HAP-1 (cell line): ENCODE measurements around the gene P4HA3.
"Not testable (repeated sequence)": the region's sequence is repeated elsewhere in the genome, so short reads cannot be mapped to it uniquely, and the experiment has no call there.

Source experiments
- DNase-seq, 2 experiments: peaks; one replicate each; pipeline ENCODE4 v3.0.0-alpha.2; 2016 to 2020; ENCODE audit warnings: low spot score in 2 of 2
- H3K27me3 ChIP-seq: fragments of 250-450 bp; sonication (Bioruptor Pico); 2 replicates; pipeline ENCODE4 v1.5.1; 2020; ENCODE audit warnings: low read depth, mild to moderate bottlenecking, moderate library complexity
- H3K36me3 ChIP-seq: fragments of 250-450 bp; sonication (Bioruptor Pico); replicated peaks from 2 replicates; pipeline ENCODE4 v1.5.1; 2020; ENCODE audit warnings: mild to moderate bottlenecking
- H3K4me1 ChIP-seq: fragments of 250-450 bp; sonication (Bioruptor Pico); 2 replicates; pipeline ENCODE4 v1.5.1; 2020; ENCODE audit warnings: mild to moderate bottlenecking
- H3K4me3 ChIP-seq: fragments of 250-450 bp; sonication (Bioruptor Pico); 2 replicates; pipeline ENCODE4 v1.5.1; 2020; ENCODE audit warnings: mild to moderate bottlenecking, moderate library complexity
- H3K9me3 ChIP-seq: fragments of 250-450 bp; sonication (Bioruptor Pico); 2 replicates; pipeline ENCODE4 v1.5.1; 2020; ENCODE audit warnings: mild to moderate bottlenecking, moderate library complexity
- in situ Hi-C: fragments of 300-500 bp; cut with MboI; formaldehyde crosslinking; loops from 3 replicates; pipeline ENCODE4 v1.14.3; 2020; ENCODE audit warnings: low sequenced_read_pairs, inconsistent platforms, mixed read lengths

P4HA3 gene

GRCh38 chr11:74311352-74311926 lies at the start of gene P4HA3:
Gene P4HA3 (minus strand): TSS chr11:74311640. CDS start chr11:74311611, 29 bp downstream.
- DNase-seq, result no peak
- H3K27me3 ChIP-seq, result no peaks in the 10 kb centered on the region
- H3K9me3 ChIP-seq, result peaks cover 4% of the 10 kb centered on the region; the same call in 1 of the 2 replicates
- no peaks in the 10 kb centered on the region for H3K4me1 ChIP-seq
- in situ Hi-C loops, result no loop called here
- no peaks in the 10 kb centered on the region for H3K36me3 ChIP-seq
- no peak within 1 kb of the TSS for H3K4me3 ChIP-seq

GRCh38 chr11:74357449-74357848 lies 46.0 kb upstream of the P4HA3 start:
- H3K4me1 ChIP-seq, result 0 out of 2 replicates have a peak, but pooled peaks cover 3% of the 10 kb centered on the region
- H3K27me3 ChIP-seq, result no peaks in the 10 kb centered on the region
- no peaks in the 10 kb centered on the region for H3K36me3 ChIP-seq
- H3K4me3 ChIP-seq, result no peak overlapping the region
- DNase-seq, result no peak
- no peaks in the 10 kb centered on the region; the same call in 1 of the 2 replicates for H3K9me3 ChIP-seq
- in situ Hi-C loops, result no loop called here

- in situ Hi-C loops, result no loop called here
- H3K9me3 ChIP-seq, result no peaks in the 10 kb centered on the region
- no peak overlapping the region for H3K4me3 ChIP-seq
- no peaks in the 10 kb centered on the region for H3K27me3 ChIP-seq
- no peaks in the 10 kb centered on the region for H3K36me3 ChIP-seq
- no peak for DNase-seq
- H3K4me1 ChIP-seq, result 0 out of 2 replicates have a peak, but pooled peaks cover 3% of the 10 kb centered on the region
Measured at GRCh38 chr11:74355626-74356025, 44.2 kb upstream of the P4HA3 start.

GRCh38 chr11:74354036-74354435 lies 42.6 kb upstream of the P4HA3 start:
- H3K9me3 ChIP-seq, result no peaks in the 10 kb centered on the region
- 0 out of 2 replicates have a peak, but pooled peaks cover 3% of the 10 kb centered on the region for H3K4me1 ChIP-seq
- no peak overlapping the region for H3K4me3 ChIP-seq
- H3K27me3 ChIP-seq, result no peaks in the 10 kb centered on the region
- DNase-seq, result no peak
- H3K36me3 ChIP-seq, result no peaks in the 10 kb centered on the region
- in situ Hi-C loops, result no loop called here

- Histone ChIP-seq H3K9me3 (no peaks in the 10 kb centered on the region), H3K27me3 (no peaks in the 10 kb centered on the region), H3K4me3 (no peak overlapping the region), H3K36me3 (no peaks in the 10 kb centered on the region), H3K4me1 (no peaks in the 10 kb centered on the region)
- in situ Hi-C loops, result no loop called here
- DNase-seq, result no peak
Measured at GRCh38 chr11:74347381-74347780, 35.9 kb upstream of the P4HA3 start.

- no peak overlapping the region for H3K4me3 ChIP-seq
- no peaks in the 10 kb centered on the region for H3K36me3 ChIP-seq
- DNase-seq, result no peak
- no peaks in the 10 kb centered on the region for H3K27me3 ChIP-seq
- H3K9me3 ChIP-seq, result no peaks in the 10 kb centered on the region
- in situ Hi-C loops, result no loop called here
- no peaks in the 10 kb centered on the region for H3K4me1 ChIP-seq
Measured at GRCh38 chr11:74345420-74345819, 34.0 kb upstream of the P4HA3 start.

GRCh38 chr11:74341921-74342320 lies 30.5 kb upstream of the P4HA3 start:
- in situ Hi-C loops, result no loop called here
- H3K27me3 ChIP-seq, result no peaks in the 10 kb centered on the region
- no peaks in the 10 kb centered on the region for H3K9me3 ChIP-seq
- H3K4me1 ChIP-seq, result no peaks in the 10 kb centered on the region
- no peak for DNase-seq
- no peak overlapping the region for H3K4me3 ChIP-seq
- H3K36me3 ChIP-seq, result no peaks in the 10 kb centered on the region

- in situ Hi-C loops, result no loop called here
- H3K4me1 ChIP-seq, result no peaks in the 10 kb centered on the region
- no peaks in the 10 kb centered on the region for H3K36me3 ChIP-seq
- no peaks in the 10 kb centered on the region for H3K9me3 ChIP-seq
- no peak for DNase-seq
- H3K4me3 ChIP-seq, result no peak overlapping the region
- no peaks in the 10 kb centered on the region for H3K27me3 ChIP-seq
Measured at GRCh38 chr11:74339619-74340018, 28.2 kb upstream of the P4HA3 start.

- Histone ChIP-seq H3K27me3 (no peaks in the 10 kb centered on the region), H3K4me3 (no peak overlapping the region), H3K9me3 (no peaks in the 10 kb centered on the region), H3K4me1 (no peaks in the 10 kb centered on the region), H3K36me3 (no peaks in the 10 kb centered on the region)
- in situ Hi-C loops, result no loop called here
- no peak for DNase-seq
Measured at GRCh38 chr11:74338963-74339362, 27.5 kb upstream of the P4HA3 start.

- DNase-seq, result no peak
- in situ Hi-C loops, result no loop called here
- Histone ChIP-seq H3K36me3 (no peaks in the 10 kb centered on the region), H3K27me3 (no peaks in the 10 kb centered on the region), H3K4me1 (no peaks in the 10 kb centered on the region), H3K4me3 (no peak overlapping the region), H3K9me3 (no peaks in the 10 kb centered on the region)
Measured at GRCh38 chr11:74333193-74333592, 21.8 kb upstream of the P4HA3 start.

- in situ Hi-C loops, result no loop called here
- Histone ChIP-seq H3K27me3 (no peaks in the 10 kb centered on the region), H3K36me3 (no peaks in the 10 kb centered on the region), H3K4me1 (no peaks in the 10 kb centered on the region), H3K4me3 (no peak overlapping the region), H3K9me3 (no peaks in the 10 kb centered on the region)
- DNase-seq, result no peak
Measured at GRCh38 chr11:74332291-74332690, 20.9 kb upstream of the P4HA3 start.

- in situ Hi-C loops, DNase-seq, H3K9me3 ChIP-seq, H3K4me1 ChIP-seq, H3K4me3 ChIP-seq, H3K27me3 ChIP-seq, H3K36me3 ChIP-seq: not testable (repeated sequence)
Measured at GRCh38 chr11:74331000-74331399, 19.6 kb upstream of the P4HA3 start.

GRCh38 chr11:74330075-74330858 lies 18.8 kb upstream of the P4HA3 start:
- Histone ChIP-seq H3K9me3 (no peaks in the 10 kb centered on the region), H3K36me3 (no peaks in the 10 kb centered on the region), H3K4me1 (no peaks in the 10 kb centered on the region), H3K4me3 (no peak overlapping the region), H3K27me3 (no peaks in the 10 kb centered on the region)
- DNase-seq, result no peak
- in situ Hi-C loops, result no loop called here

- H3K4me1 ChIP-seq, result no peaks in the 10 kb centered on the region
- no peaks in the 10 kb centered on the region for H3K9me3 ChIP-seq
- H3K4me3 ChIP-seq, result no peak overlapping the region
- H3K27me3 ChIP-seq, result no peaks in the 10 kb centered on the region
- H3K36me3 ChIP-seq, result no peaks in the 10 kb centered on the region
- DNase-seq, result no peak
- in situ Hi-C loops, result no loop called here
Measured at GRCh38 chr11:74327076-74327475, 15.6 kb upstream of the P4HA3 start.
